CD4-positive, alpha-beta T cell (primary cell): ENCODE results near the gene SDK2. TPM values are rescaled to one million over a fixed set of nuclear protein-coding genes. Genes with fewer than 3 reads are reported as not detected.
"Not testable (repeated sequence)": the region's sequence is repeated elsewhere in the genome, so short reads cannot be mapped to it uniquely, and the experiment has no call there.

Experiments used
- ATAC-seq: fragments of 200-7000 bp; cut with Tn5 transposase; one replicate; pipeline ENCODE4 v1.10.0; 2022; ENCODE audit warnings: mild to moderate bottlenecking; ENCODE audit not compliant: poor library complexity
- CTCF ChIA-PET: fragments of 350-600 bp; sonication (Branson Sonifier 250); formaldehyde crosslinking; loops from one replicate; lab custom pipeline; 2021; ENCODE audit warnings: antibody characterized with exemption, inconsistent platforms; lab: Charles Lee
- POLR2A ChIA-PET: fragments of 350-600 bp; sonication (Branson Sonifier 250); formaldehyde crosslinking; loops from one replicate; lab custom pipeline; 2021; ENCODE audit warnings: antibody characterized with exemption, inconsistent platforms; lab: Charles Lee
- DNase-seq, 14 experiments: peaks; one replicate each; pipeline ENCODE4 v3.0.0-alpha.2; 2013 to 2020; ENCODE audit warnings: mixed read lengths in 2 of 14
- H3K27ac ChIP-seq, 2 donors: one replicate each; pipeline versions ENCODE4 v1.5.1 to v1.7.0; 2013; ENCODE audit warnings: low read length in 2 of 2, low read depth in 1 of 2, mild to moderate bottlenecking in 1 of 2
- H3K27me3 ChIP-seq, 2 experiments: 1 replicate in 1 of 2; 2 replicates in 1 of 2; pipeline versions ENCODE4 v1.6.1 to v1.7.0; 2013; ENCODE audit warnings: low read length in 2 of 2, control low read depth in 1 of 2, mild to moderate bottlenecking in 1 of 2, moderate library complexity in 1 of 2; ENCODE audit not compliant: insufficient read depth in 2 of 2, control insufficient read depth in 1 of 2
- H3K36me3 ChIP-seq: one replicate; pipeline ENCODE4 v1.6.1; 2013; ENCODE audit warnings: low read length, control low read depth; ENCODE audit not compliant: insufficient read depth
- H3K4me1 ChIP-seq: one replicate; pipeline ENCODE4 v1.6.1; 2013; ENCODE audit warnings: low read length, control low read depth; ENCODE audit not compliant: insufficient read depth
- H3K4me3 ChIP-seq: one replicate; pipeline ENCODE4 v1.5.1; 2013; ENCODE audit warnings: mild to moderate bottlenecking, low read length, moderate library complexity
- H3K9me3 ChIP-seq, 2 experiments: 1 replicate in 1 of 2; 2 replicates in 1 of 2; pipeline versions ENCODE4 v1.6.1 to v1.7.0; 2013; ENCODE audit warnings: low read length in 2 of 2, mild to moderate bottlenecking in 2 of 2, control low read depth in 1 of 2, moderate library complexity in 1 of 2; ENCODE audit not compliant: control insufficient read depth in 1 of 2, insufficient read depth in 1 of 2
- H3K27ac Mint-ChIP-seq: one replicate; pipeline ENCODE4 v1.8.0; 2020; ENCODE audit warnings: mixed read lengths
- H3K27me3 Mint-ChIP-seq: one replicate; pipeline ENCODE4 v1.8.0; 2021; ENCODE audit warnings: mixed read lengths
- H3K36me3 Mint-ChIP-seq: one replicate; pipeline ENCODE4 v1.8.0; 2021; ENCODE audit warnings: low read depth, mixed read lengths
- H3K4me1 Mint-ChIP-seq: one replicate; pipeline ENCODE4 v1.8.0; 2021; ENCODE audit warnings: low read depth, mixed read lengths
- H3K4me3 Mint-ChIP-seq: one replicate; pipeline ENCODE4 v1.8.0; 2020; ENCODE audit warnings: mild to moderate bottlenecking, mixed read lengths
- H3K9me3 Mint-ChIP-seq: one replicate; pipeline ENCODE4 v1.8.0; 2020; ENCODE audit warnings: mixed read lengths
- intact Hi-C, 2 experiments: fragments of 100-400 bp; cut with DNase I in 1 of 2; cut with micrococcal nuclease in 1 of 2; formaldehyde crosslinking; loops; one replicate each; pipeline versions ENCODE4 v1.15.1 to v1.9.0; 2023 to 2025; cut with DNase I, micrococcal nuclease
- total RNA-seq, 174 experiments: library from RNA in 2 of 174; stranded (reverse) in 2 of 174; gene quantifications; one replicate each; pipeline ENCODE4 v1.2.3 and lab custom pipeline; 2021 to 2026
- TF ChIP-seq, protein P1 (sequence below): fragments of 200-600 bp; IDR thresholded peaks from one replicate; pipeline ENCODE4 v1.8.0; 2022; ENCODE audit warnings: antibody characterized with exemption, mild to moderate bottlenecking

The SDK2 gene
- total RNA-seq, 2 experiments from 2014 or later, result 8.1 to 8.2 TPM

DNA sequence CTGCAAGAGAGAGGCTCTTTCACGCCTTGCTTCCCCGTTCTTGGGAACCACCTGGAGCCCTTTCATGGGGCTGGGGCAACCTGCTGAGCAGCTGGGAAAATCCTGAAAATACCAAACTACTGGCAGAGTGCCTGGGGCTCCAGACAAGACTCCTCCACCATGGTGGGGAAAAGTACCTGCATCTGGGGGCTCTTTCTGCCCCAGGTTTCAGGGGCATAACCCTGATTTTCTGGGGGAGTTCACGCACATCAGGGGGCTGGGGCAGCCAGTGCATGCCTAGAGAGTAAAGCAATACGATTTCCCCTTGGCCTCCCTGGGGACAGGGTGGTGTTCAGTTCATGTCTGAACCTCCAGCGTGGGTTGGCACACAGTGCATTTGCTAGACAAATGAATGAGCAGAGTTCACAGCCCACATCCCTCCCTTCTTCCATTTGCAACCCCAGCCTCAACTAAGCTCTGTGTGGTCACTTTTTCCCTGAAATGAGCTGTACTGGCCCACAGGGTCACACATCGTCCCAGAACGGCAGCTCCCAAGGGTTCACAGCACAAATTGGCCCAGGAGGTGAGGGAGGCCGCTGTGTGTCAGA is 327.2 kb downstream of the SDK2 start:
- Mint-ChIP-seq H3K27ac (no peak overlapping the region), H3K4me1 (peaks cover 3% of the 10 kb centered on the region), H3K27me3 (no peaks in the 10 kb centered on the region), H3K9me3 (no peaks in the 10 kb centered on the region), H3K4me3 (no peak overlapping the region), H3K36me3 (no peaks in the 10 kb centered on the region)
- intact Hi-C loops, result loop anchor here in 1 of 2 experiments (10.0 kb wide), 1 partner anchor 122 kb away; the partner anchor contains the start of gene COG1
- TF ChIP-seq, protein P1, sequence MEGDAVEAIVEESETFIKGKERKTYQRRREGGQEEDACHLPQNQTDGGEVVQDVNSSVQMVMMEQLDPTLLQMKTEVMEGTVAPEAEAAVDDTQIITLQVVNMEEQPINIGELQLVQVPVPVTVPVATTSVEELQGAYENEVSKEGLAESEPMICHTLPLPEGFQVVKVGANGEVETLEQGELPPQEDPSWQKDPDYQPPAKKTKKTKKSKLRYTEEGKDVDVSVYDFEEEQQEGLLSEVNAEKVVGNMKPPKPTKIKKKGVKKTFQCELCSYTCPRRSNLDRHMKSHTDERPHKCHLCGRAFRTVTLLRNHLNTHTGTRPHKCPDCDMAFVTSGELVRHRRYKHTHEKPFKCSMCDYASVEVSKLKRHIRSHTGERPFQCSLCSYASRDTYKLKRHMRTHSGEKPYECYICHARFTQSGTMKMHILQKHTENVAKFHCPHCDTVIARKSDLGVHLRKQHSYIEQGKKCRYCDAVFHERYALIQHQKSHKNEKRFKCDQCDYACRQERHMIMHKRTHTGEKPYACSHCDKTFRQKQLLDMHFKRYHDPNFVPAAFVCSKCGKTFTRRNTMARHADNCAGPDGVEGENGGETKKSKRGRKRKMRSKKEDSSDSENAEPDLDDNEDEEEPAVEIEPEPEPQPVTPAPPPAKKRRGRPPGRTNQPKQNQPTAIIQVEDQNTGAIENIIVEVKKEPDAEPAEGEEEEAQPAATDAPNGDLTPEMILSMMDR, result no peak
- Histone ChIP-seq H3K27me3 (no peaks in the 10 kb centered on the region), H3K9me3 (no peaks in the 10 kb centered on the region), H3K4me1 (peaks cover 8% of the 10 kb centered on the region), H3K36me3 (no peaks in the 10 kb centered on the region), H3K27ac (no peak overlapping the region), H3K4me3 (no peak overlapping the region)
- ATAC-seq (no peak), DNase-seq (no peak)
- CTCF ChIA-PET, result no interaction called here
- POLR2A ChIA-PET, result no interaction called here

DNA sequence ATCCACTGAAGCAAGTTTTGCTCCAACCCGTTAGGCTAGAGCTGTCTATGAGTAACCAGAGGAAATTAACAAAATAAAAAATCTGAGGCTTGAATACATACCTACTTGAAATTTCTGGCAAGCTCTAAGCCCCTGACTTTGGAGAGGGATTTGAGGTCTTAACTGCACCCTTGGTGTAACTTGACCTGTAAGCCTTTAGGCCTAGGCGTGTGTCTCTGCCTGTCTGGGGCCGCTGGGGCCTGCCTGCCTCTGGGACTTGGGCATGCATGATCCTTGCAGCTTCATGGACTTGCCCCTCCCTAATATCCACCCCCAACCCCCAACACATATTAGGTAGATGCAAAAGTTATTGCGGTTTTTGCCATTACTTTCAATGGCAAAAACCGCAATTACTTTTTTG is 328.8 kb downstream of the SDK2 start:
- TF ChIP-seq, protein P1, result no peak
- Histone ChIP-seq H3K27me3 (no peaks in the 10 kb centered on the region), H3K4me3 (no peak overlapping the region), H3K36me3 (no peaks in the 10 kb centered on the region), H3K4me1 (peaks cover 20% of the 10 kb centered on the region), H3K9me3 (no peaks in the 10 kb centered on the region), H3K27ac (no peak overlapping the region)
- CTCF ChIA-PET, result no interaction called here
- DNase-seq (no peak), ATAC-seq (no peak)
- POLR2A ChIA-PET, result no interaction called here
- Mint-ChIP-seq H3K9me3 (no peaks in the 10 kb centered on the region), H3K4me1 (peaks cover 4% of the 10 kb centered on the region), H3K4me3 (no peak overlapping the region), H3K27ac (no peak overlapping the region), H3K27me3 (no peaks in the 10 kb centered on the region), H3K36me3 (no peaks in the 10 kb centered on the region)
- intact Hi-C loops, result loop anchor here in 1 of 2 experiments (10.0 kb wide), 1 partner anchor 121 kb away; the partner anchor contains the start of gene COG1

DNA sequence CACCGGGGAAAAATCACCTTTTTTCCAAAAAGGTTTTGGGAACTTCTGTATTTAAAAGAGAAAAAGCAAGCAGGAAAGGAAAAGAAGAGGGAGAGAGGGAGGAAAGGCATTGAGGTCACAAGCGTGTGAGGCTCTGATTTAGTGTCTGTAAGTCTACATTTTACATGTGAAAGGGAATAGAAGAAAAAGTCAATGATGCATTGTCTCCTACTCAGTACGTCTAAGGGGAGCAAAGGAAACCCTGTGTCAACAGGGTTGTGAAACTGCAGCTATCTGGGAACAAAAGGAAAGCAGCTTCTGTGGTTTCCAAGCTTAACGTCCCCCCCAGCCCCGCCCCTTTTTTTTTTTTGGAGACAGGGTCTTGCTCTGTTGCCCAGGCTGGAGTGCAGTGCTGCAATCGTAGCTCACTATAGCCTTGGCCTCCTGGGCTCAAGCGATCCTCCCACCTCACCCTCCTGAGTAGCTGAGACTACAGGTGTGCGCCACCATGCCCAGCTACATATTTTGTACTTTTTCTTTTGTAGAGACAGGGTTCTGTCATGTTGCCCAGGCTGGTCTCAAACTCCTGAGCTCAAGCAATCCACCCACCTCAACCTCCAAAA is 330.6 kb downstream of the SDK2 start:
- Histone ChIP-seq H3K4me3 (no peak overlapping the region), H3K36me3 (no peaks in the 10 kb centered on the region), H3K27me3 (no peaks in the 10 kb centered on the region), H3K9me3 (no peaks in the 10 kb centered on the region), H3K27ac (no peak overlapping the region), H3K4me1 (peaks cover 30% of the 10 kb centered on the region)
- TF ChIP-seq, protein P1, result no peak
- ATAC-seq (no peak), DNase-seq (no peak)
- Mint-ChIP-seq H3K27me3 (no peaks in the 10 kb centered on the region), H3K4me3 (peak overlapping the region; percentile 80), H3K9me3 (no peaks in the 10 kb centered on the region), H3K36me3 (no peaks in the 10 kb centered on the region), H3K4me1 (peaks cover 8% of the 10 kb centered on the region), H3K27ac (peak overlapping the region; percentile 31)
- CTCF ChIA-PET, result interaction anchor here (1.1 kb wide), 1 partner anchor 75 kb away, joined by 3 read pairs; no protein-coding TSS in a partner anchor
- intact Hi-C loops, result loop anchor here (5.0 to 10.0 kb wide), 2 partner anchors 81 to 119 kb away; partner anchors contain the start of gene COG1 (in 1 of the 2)
- POLR2A ChIA-PET, result no interaction called here

DNA sequence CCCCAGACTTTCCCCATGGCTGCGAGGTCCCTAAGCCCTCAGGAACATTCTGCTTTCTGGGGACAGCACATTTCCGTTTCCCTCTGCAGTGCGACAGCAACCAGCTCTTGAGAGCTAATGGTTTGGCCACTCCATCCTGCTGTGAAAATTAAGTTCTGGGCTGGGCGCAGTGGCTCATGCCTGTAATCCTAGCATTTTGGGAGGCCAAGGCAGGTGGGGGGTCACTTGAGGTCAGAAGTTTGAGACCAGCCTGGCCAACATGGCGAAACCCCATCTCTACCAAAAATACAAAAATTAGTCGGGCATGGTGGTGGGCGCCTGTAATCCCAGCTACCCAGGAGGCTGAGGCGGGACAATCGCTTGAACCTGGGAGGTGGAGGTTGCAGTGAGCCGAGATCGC is 331.4 kb downstream of the SDK2 start:
- CTCF ChIA-PET, result interaction anchor here (1.1 kb wide), 1 partner anchor 57 kb away, joined by 4 read pairs; no protein-coding TSS in a partner anchor
- H3K27me3 Mint-ChIP-seq, H3K9me3 Mint-ChIP-seq, H3K27ac ChIP-seq, H3K9me3 ChIP-seq, ATAC-seq, H3K4me3 ChIP-seq, H3K36me3 Mint-ChIP-seq, H3K27me3 ChIP-seq, H3K36me3 ChIP-seq, H3K4me1 Mint-ChIP-seq, DNase-seq: not testable (repeated sequence)
- POLR2A ChIA-PET, result interaction anchor here (0.9 to 1.6 kb wide), 2 partner anchors 68 to 81 kb away, joined by 3 to 9 read pairs; a partner anchor contains a TSS
- intact Hi-C loops, result loop anchor here (5.0 to 10.0 kb wide), 2 partner anchors 81 to 118 kb away; partner anchors contain the start of gene COG1 (in 1 of the 2)
- Mint-ChIP-seq H3K27ac (peak overlapping the region; percentile 47), H3K4me3 (peak overlapping the region; percentile 92)
- peaks cover 30% of the 10 kb centered on the region for H3K4me1 ChIP-seq
